Activated CD8-positive, alpha-beta memory T cell treated with anti-CD3 and anti-CD28 coated beads for 1 hour (primary cell): Measurements from ENCODE around the gene ZBED4.

Experiments
- DNase-seq, 2 donors: peaks; one replicate each; pipeline ENCODE4 v3.0.0-alpha.2; 2020; ENCODE audit warnings: low read depth in 1 of 2; ENCODE audit errors: extremely low read depth in 1 of 2

Gene ZBED4

GRCh38 chr22:49853981-49854831 lies 562 bp downstream of the ZBED4 start:
- no peak for DNase-seq

GRCh38 chr22:49855251-49855911 lies 1.7 kb downstream of the ZBED4 start:
- DNase-seq = no peak

DNA sequence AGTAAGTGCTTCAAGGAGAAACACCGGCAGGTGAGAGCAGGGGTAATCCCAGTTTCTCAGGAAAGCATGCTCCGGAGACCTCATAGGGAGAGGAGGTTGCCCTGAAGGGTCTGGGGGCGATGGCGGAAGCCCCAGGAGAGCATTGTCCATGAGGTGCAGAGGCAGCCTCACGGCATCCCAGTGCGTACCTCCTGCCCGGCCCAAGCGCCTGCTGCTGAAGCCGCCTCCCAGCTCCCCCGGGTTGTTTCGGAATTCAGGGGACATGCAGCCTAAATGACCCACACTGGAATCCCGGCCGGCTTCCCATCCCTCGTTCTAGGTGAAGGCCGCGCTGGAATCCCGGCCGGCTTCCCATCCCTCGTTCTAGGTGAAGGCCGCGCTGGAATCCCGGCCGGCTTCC lies 2.7 kb downstream of the ZBED4 start:
- no peak for DNase-seq

DNA sequence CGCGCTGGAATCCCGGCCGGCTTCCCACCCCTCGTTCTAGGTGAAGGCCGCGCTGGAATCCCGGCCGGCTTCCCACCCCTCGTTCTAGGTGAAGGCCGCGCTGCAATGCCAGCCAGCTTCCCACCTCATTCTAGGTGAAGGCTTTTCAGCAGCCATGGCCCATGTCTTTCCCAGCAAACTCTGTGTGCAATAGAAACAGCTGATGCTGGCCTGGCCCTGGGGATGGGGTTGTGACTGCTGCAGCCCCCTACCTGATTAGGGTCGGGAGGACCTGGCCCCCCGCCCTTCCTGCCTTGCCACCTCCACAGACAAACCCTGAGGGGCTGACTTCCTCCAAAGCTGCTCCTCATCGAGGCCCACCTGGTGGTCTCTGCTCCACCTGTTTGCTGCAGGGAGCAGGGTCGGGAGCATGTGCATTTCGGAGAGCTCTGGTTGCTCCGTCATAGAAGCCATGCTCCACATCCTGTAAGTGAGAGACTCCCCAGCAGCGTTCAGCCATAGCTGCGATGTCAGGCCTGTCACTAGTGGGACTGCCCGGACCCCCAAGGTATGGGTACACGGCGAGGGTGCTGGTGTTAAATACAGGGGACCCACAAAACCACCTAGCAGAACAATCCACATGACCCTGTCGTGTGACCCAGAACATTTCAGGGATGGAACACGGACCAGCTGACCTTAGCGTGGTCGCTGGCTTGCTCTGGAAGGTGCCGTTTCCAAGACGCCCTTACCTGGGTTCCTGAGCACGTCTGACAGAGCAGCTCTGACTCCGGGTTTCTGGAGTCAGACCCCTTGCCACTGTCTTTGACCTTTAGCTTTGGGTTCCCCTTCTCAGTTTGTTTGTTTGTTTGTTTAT lies 3.3 kb downstream of the ZBED4 start:
- no peak for DNase-seq

DNA sequence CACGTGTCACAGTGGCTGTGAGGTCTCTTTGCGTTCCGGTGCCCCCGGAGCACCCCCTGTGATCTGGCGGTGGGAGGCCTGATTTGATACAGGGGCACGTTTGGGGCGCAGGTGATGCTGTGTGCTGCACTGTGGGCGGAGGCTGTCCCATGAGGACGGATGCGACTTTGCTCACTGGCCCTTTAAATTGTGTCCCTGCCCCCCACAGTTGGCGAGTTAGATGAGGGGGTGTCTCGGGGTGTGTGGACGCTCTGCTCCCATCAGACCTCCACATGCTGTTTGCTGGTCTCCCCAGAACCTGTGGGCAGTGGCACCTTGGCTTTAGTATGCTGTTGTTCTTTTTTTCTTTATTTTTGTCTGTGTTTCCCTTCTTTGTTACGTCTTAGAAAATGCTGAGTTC lies 5.2 kb downstream of the ZBED4 start:
- no peak for DNase-seq

DNA sequence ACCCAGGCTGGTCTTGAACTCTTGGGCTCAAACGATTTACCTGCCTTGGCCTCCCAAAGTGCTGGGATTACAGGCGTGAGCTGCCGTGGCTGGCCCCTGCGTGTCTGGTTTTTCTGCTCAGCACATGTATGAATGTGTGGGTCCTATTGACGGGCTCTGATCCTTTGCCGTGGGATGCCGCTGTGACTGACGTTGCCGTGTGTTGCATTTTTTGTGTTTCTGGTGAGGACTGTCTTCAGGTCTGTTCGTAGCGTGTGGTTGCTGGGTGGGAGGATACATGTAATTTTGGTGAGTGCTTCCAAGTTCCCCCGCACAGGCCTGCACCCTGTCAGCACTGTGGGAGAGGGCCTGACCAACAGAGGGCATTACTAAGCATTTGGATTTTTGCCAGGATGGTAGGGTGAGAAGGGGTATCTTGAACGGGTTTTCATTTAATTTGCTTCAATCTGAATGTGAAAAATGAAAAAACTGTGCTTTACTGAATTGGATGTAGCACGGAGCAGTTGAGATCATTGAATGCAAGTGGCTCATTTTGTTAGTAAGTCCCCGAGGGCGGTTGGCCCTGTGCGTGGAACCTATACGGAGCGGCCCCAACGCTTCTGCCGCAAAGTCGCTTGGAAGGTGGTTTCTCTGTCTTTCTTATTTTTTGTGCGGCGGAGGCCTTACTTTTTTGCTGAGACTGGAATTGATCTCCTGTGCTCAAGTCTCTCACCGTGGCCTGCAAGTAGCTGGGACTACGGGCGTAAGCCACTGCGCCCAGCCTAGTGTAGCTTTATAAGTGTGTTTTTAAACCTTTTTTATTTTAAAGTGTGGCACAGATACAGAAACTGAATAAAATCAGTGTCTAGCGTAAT lies 8.2 kb downstream of the ZBED4 start:
- no peak for DNase-seq

- DNase-seq = no peak
Measured at GRCh38 chr22:49862496-49862776, 8.8 kb downstream of the ZBED4 start.

DNA sequence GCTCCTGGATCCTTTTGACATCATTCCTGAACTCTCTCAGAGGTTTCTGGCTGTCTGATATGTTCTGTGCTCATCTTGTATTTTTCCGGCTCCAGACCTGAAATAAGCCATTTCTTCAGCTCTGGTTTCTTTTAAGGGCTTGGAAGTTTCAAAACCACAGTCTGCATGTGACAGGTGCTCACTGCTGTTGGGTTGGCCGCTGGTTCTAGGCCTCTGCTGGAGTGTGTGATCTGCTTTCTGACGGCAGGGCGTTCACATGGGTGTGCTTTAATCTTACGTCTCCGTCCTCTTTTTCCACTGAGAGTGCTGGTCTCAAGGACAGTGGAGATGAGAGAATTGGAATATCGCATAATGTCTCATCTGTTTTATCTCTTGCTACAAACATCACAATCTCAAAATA lies 10.3 kb downstream of the ZBED4 start:
- DNase-seq = no peak

DNA sequence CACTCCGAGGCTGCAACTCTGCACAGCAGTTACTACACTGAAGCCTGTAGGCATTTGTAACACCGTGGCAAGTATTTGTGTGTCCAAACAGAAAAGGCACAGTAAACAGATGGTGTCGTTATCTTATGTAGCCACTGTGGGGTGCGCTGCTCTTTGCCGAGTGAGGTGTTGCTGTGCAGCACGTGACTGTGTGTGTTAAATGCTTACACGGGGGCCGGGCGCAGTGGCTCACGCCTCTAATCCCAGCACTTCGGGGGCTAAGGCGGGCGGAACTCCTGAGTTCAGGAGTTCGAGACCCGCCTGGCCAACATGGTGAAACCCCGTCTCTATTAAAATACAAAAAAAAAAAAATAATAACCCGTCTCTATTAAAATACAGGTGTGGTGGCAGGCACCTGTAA lies 11.5 kb downstream of the ZBED4 start:
- DNase-seq = no peak

- no peak for DNase-seq
Measured at GRCh38 chr22:49866134-49866533, 12.5 kb downstream of the ZBED4 start.

- DNase-seq = no peak
Measured at GRCh38 chr22:49866646-49867045, 13.0 kb downstream of the ZBED4 start.

- no peak for DNase-seq
Measured at GRCh38 chr22:49867303-49868265, 13.9 kb downstream of the ZBED4 start.

DNA sequence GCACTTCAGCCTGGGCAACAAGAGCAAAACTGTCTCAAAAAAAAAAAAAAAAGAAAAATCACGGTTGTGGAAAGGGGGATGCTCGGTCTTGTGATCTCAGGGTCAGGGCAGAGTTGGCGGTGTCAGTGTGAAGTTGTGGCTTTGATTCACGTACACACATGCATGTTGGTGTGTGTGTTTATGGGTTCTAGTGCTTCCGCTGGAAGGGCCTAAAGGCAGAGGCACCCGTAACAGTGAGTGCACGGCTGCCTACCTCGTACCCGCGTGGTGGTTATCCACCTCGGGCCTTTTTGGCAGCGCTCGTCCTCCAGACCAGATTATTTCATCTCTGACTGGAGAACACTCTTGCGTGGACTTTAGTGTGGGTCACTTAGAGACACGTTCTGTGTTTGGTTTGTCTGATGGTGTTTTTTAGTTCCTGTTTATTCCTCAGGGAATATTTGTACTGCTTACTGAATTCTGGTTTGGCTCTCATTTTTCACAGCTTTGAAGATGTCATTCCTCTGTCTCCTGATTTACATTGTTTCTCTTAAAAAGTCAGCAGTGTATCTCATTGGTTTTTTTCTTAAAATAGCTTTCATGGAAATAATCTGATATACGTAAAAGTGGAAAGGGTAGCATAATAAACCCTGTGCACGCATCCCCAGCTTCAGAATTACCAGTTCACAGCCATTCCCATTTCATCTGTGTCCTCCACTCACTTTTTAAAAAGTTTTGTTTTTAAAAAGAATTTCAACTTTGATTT lies 15.6 kb downstream of the ZBED4 start:
- no peak for DNase-seq

GRCh38 chr22:49869845-49870712 lies 16.4 kb downstream of the ZBED4 start:
- DNase-seq = no peak

GRCh38 chr22:49871482-49871881 lies 17.8 kb downstream of the ZBED4 start:
- no peak for DNase-seq

DNA sequence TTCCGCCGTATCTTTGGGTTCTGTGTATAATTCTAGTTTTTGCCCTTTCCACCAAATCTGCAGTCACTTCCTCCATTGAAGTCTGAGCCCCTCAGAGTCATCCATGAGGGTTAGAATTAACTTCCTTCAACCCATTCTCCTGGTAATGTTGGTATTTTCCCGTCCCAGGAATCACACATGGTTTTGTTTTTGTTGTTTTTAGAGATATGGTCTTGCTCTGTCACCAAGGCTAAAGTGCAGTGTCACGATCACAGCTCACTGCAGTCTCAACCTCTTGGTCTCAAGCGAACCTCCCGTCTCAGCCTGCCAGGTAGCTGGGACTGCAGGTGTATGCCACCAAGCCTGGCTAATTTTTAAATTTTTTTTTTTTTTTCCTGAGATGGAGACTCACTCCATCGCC lies 18.7 kb downstream of the ZBED4 start:
- DNase-seq = no peak

DNA sequence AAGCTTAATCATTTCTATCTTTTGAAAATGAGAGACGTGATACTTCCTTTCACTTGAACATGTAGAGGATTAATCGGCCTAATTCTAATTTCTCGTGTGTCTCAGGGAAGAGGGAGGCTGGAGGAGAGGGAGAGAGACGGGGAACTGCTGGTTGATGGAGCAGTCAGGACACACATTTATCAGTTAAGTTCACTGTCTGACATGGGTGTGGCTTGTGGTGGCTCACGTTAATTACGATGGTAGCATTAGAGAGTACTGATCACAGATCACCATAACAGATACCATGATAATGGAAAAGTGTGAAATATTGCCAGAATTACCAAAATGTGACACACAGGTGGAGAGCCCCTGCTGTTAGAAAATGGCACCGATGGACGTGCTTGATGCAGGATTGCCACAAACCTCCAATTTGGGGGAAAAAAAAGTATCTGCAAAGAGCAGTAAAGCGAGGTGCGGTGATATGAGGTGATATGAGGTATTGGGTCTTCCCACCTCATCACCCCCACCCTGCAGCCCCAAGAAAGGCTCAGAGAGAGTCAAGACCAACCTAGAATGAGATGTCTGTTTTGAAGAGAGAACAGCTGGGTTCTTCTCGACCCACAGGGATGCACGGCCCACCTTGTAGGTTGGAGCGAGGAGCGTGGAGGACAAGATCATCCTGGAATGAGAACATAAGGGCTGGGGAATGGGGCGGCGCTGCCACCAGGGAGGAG lies 19.7 kb downstream of the ZBED4 start:
- DNase-seq = no peak
